G401 (cell line): Measurements from ENCODE around the gene PRPF38A. TPM values are rescaled to one million over a fixed set of nuclear protein-coding genes. Genes with fewer than 3 reads are reported as not detected.

Experiments used
- DNase-seq: peaks from one replicate; pipeline ENCODE4 v3.0.0-alpha.2; 2015; ENCODE audit warnings: low spot score
- in situ Hi-C: cut with HindIII; loops from 2 replicates; pipeline ENCODE4 v1.10.0; 2016; ENCODE audit warnings: low sequenced_read_pairs, mixed read lengths
- total RNA-seq: library from RNA; depleted of rRNA; stranded (reverse); fragments of >200 nt; shearing (Covaris generic); gene quantifications from 2 replicates; pipeline ENCODE4 v1.2.3, GENCODE V29; 2014; rRNA removed

The PRPF38A gene
- total RNA-seq, 1 experiment from 2014 or later = 22.8 TPM

- in situ Hi-C loops = no loop called here
Observed at GRCh38 chr1:52444463-52444862, 40.1 kb downstream of the PRPF38A start.

DNA sequence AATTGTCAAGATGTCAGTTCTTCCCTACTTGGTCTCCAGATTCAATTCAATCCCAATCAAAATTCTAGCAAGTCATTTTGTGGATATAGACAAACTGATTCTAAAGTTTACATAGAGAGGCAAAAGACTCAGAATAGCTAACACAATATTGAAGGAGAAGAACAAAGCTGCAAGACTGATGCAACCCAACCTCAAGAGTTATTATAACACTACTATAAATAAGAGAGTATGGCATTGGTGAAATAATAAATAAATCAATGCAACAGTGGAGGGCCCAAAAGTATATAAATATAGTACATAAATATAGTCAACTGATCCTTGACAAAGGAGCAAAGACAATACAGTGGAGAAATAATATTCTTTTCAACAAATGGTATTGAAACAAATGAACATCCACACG lies 49.7 kb downstream of the PRPF38A start:
- in situ Hi-C loops = no loop called here
- DNase-seq = no peak

More at GRCh38 chr1:52444463-52444862, 40.1 kb downstream of the PRPF38A start:
- DNase-seq = no peak

- in situ Hi-C loops = no loop called here
- DNase-seq = no peak
Observed at GRCh38 chr1:52454779-52455178, 50.4 kb downstream of the PRPF38A start.

- no peak for DNase-seq
- in situ Hi-C loops = no loop called here
Observed at GRCh38 chr1:52455686-52456085, 51.3 kb downstream of the PRPF38A start.

DNA sequence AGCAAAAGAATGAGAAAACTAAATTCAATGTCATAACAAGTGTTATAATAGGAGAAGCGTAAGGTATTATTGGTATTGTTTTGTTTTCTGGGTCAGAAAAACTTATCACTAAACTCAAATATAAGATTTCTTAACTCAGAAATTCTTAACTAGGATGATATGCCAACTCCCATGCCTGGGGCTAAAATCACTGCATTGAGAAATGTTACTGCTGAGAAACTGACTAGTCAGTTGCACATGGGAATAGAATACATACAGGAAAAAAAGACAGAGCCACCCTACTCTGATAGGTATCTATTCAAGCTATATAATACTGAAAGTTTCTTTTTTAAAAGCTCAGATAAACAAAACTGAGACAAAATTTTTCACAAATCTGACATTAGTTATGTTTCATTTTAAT lies 56.3 kb downstream of the PRPF38A start:
- in situ Hi-C loops = no loop called here
- DNase-seq = no peak

- in situ Hi-C loops = no loop called here
- no peak for DNase-seq
Observed at GRCh38 chr1:52461821-52462220, 57.4 kb downstream of the PRPF38A start.

- DNase-seq = no peak
- in situ Hi-C loops = no loop called here
Observed at GRCh38 chr1:52463891-52464290, 59.5 kb downstream of the PRPF38A start.

GRCh38 chr1:52469108-52469507 lies 64.7 kb downstream of the PRPF38A start:
- in situ Hi-C loops = no loop called here
- no peak for DNase-seq

Other genes starting within 250 kb of the PRPF38A start
- 25.9 and 37.3 TPM in 2 replicates for gene CC2D1B, start 38.4 kb upstream of the PRPF38A start, total RNA-seq
- gene ORC1, start 179 bp upstream of the PRPF38A start, total RNA-seq = 23.9 and 37.5 TPM in 2 replicates
- gene TUT4, start 148.5 kb downstream of the PRPF38A start, total RNA-seq = 12.2 and 17.1 TPM in 2 replicates
- not detected in 2 replicates for gene GPX7, start 197.8 kb downstream of the PRPF38A start, total RNA-seq
- gene SHISAL2A, start 228.6 kb downstream of the PRPF38A start, total RNA-seq = not detected in 2 replicates